ENCODE results near the gene CHSY1.

DNA sequence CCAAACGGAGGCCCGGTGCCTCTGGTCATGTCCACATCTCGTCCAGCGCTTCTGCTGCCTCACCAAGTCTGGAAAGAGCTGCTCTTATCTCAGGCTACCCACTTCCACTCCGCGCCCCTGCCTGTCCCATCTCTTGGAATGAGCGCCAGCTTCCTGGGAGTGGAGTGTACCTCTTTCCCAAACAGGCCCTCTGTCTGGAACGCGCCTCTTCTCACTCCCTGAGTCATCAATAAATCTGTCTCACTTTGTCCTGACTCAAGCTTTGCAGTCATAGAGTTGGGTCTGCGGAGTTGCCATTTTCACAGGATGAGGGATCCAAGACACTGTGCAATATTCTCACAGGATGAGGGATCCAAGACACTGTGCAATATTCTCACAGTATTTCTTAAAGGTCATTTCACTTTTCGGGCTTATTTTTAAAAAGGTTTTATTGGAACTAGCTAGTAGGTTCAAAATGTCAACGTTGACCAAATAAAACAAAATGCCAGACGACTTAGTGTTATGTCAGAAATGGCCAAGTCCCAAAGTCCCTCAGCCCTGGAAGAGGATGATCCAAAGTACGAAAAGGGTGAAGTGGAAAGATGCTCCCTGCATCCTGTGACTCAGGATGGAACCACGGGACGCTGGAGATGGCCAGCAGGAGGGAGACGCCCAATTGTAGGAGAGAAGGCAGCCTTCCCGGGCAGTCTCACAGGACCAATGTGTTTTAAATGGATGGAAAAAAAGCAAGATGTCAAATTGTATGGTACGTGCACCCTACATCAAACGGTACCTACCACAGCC is 81.1 kb downstream of the CHSY1 start:
- TF ChIP-seq CTCF (IDR thresholded peaks at IDR 0.05 in 2 of 3, conservative IDR thresholded peaks at IDR 0.05 in 1 of 3; ENCODE audit: control insufficient read depth in 2 of 3, extremely low read depth in 1 of 3, insufficient read depth in 1 of 3, low read depth in 3 of 3, low read length in 3 of 3) (no peak), NR2C1 (IDR thresholded peaks at IDR 0.05) (no peak), FOXM1 (IDR thresholded peaks at IDR 0.05; ENCODE audit: low read depth, low read length) (no peak), ZNF274 (IDR thresholded peaks at IDR 0.05; ENCODE audit: insufficient read depth, insufficient read length) (no peak)

All from GM12878 (cell line).